Spleen (tissue), 11 donors: ENCODE measurements around the gene RAD9A. TPM values are rescaled to one million over a fixed set of nuclear protein-coding genes. Genes with fewer than 3 reads are reported as not detected.

ENCODE experiments used
- DNase-seq: peaks from one replicate; pipeline ENCODE4 v3.0.0-alpha.2; 2020
- H3K27ac ChIP-seq, 8 donors: fragments of 200-600 bp; sonication (generic) in 7 of 8; 1 replicate in 4 of 8; 2 replicates in 4 of 8; pipeline versions ENCODE4 v1.5.0 to v1.8.0; 2016 to 2021; ENCODE audit warnings: inconsistent platforms in 4 of 8, mild to moderate bottlenecking in 4 of 8, moderate library complexity in 1 of 8
- H3K27me3 ChIP-seq, 7 donors: fragments of 200-600 bp; sonication (generic) in 6 of 7; replicated peaks in 1 of 7; 1 replicate in 4 of 7; 2 replicates in 3 of 7; pipeline versions ENCODE4 v1.5.0 to v1.8.0; 2016 to 2021; ENCODE audit warnings: inconsistent platforms in 3 of 7, mild to moderate bottlenecking in 1 of 7
- H3K36me3 ChIP-seq, 6 donors: fragments of 200-600 bp; sonication (generic) in 5 of 6; 1 replicate in 4 of 6; 2 replicates in 2 of 6; pipeline versions ENCODE4 v1.5.0 to v1.8.0; 2016 to 2021; ENCODE audit warnings: inconsistent platforms in 2 of 6
- H3K4me1 ChIP-seq, 6 donors: fragments of 200-600 bp; sonication (generic) in 5 of 6; 1 replicate in 3 of 6; 2 replicates in 3 of 6; pipeline versions ENCODE4 v1.5.0 to v1.8.0; 2016 to 2021; ENCODE audit warnings: inconsistent platforms in 3 of 6
- H3K4me3 ChIP-seq, 8 donors: fragments of 200-600 bp; sonication (generic) in 7 of 8; 1 replicate in 4 of 8; 2 replicates in 4 of 8; pipeline versions ENCODE4 v1.5.0 to v1.8.0; 2016 to 2021; ENCODE audit warnings: inconsistent platforms in 4 of 8, mild to moderate bottlenecking in 4 of 8, moderate library complexity in 2 of 8
- H3K9me3 ChIP-seq, 8 donors: fragments of 200-600 bp; sonication (generic) in 7 of 8; 1 replicate in 4 of 8; 2 replicates in 4 of 8; pipeline versions ENCODE4 v1.5.0 to v1.8.0; 2016 to 2021; ENCODE audit warnings: inconsistent platforms in 4 of 8
- CTCF ChIP-seq, 11 experiments: fragments of 200-600 bp in 7 of 11; fragments of 450-650 bp in 4 of 11; sonication (generic) in 4 of 11; IDR thresholded peaks in 8 of 11; conservative IDR thresholded peaks in 3 of 11; 1 replicate in 7 of 11; 2 replicates in 4 of 11; pipeline versions ENCODE4 v1.4.0 to v1.8.0; 2016 to 2021; ENCODE audit warnings: antibody characterized with exemption in 11 of 11, inconsistent platforms in 4 of 11, mild to moderate bottlenecking in 1 of 11
- POLR2A ChIP-seq, 3 donors: fragments of 450-650 bp; IDR thresholded peaks; one replicate each; pipeline ENCODE4 v1.5.1; 2017; ENCODE audit warnings: antibody characterized with exemption in 3 of 3, mild to moderate bottlenecking in 1 of 3
- POLR2AphosphoS5 ChIP-seq, 3 donors: sonication (generic); formaldehyde crosslinking; IDR thresholded peaks; one replicate each; pipeline ENCODE4 v1.5.1; 2017; ENCODE audit warnings: antibody characterized with exemption in 3 of 3
- WGBS, 5 donors: extraction: QIAGEN DNeasy Blood & Tissue Kit in 3 of 5; methylation state at CpG; one replicate each; pipeline versions ENCODE4 v1.1.5 to v1.1.7; 2013 to 2018; 5-methylcytosine and 5-hydroxymethylcytosine counted together
- intact Hi-C: fragments of 100-400 bp; cut with DNase I; formaldehyde crosslinking; loops from one replicate; pipeline ENCODE4 v1.15.0; 2023; ENCODE audit warnings: low total_unique reads
- polyA plus RNA-seq, 3 donors: library from polyadenylated mRNA; stranded (reverse); fragments of 200-250 nt; gene quantifications; one replicate each; pipeline ENCODE4 v1.2.1, GENCODE V29; 2013
- total RNA-seq, 7 donors: library from RNA; depleted of rRNA in 3 of 7; stranded (reverse); fragments of >200 nt in 3 of 7; fragmentation: NEBNext Ultra II Directional in 4 of 7; extraction: Animal tissue kit (Norgen Biotek cat#: 25700) in 4 of 7; gene quantifications; one replicate each; pipeline versions ENCODE4 v1.1.0 to v1.2.1, GENCODE V29; 2016 to 2021
- donor health status: healthy with polysubstance abuse.
- donor health status: DM: no; HTN: no; CAD: no; lungs with moderate emphysema.
- donor health status: DM: no; HTN: no; CAD: no.
- donor health status: Bipolar disorder and iron deficiency.
- donor health status: healthy.
- donor health status: DM: no; HTN: no; CAD: no.
- donor health status: DM: yes; HTN: yes; CAD: no.

Gene RAD9A
- total and polyA plus RNA-seq, 10 donors: 18.2 to 44.8 (median 30.1) TPM

GRCh38 chr11:67371911-67372320 is 19.9 kb upstream of the RAD9A start:
- H3K27ac ChIP-seq: peak overlapping the region in 7 of 8 donors; percentile 87 to 96 (median 93)
- H3K27me3 ChIP-seq: peaks cover 0 to 18% (median 0%) of the 10 kb centered on the region in 7 donors
- WGBS, 5 donors: 13 to 24% (median 18%) methylated on average over 12 to 16 of the region's 16 CpGs
- peaks cover 47 to 87% (median 72%) of the 10 kb centered on the region in 6 donors for H3K4me1 ChIP-seq
- H3K9me3 ChIP-seq: no peaks in the 10 kb centered on the region
- peak overlapping the region; percentile 55 to 78 (median 62) for H3K4me3 ChIP-seq
- peak; percentile 83 for DNase-seq
- no peaks in the 10 kb centered on the region for H3K36me3 ChIP-seq
- intact Hi-C loops: no loop called here
- TF ChIP-seq CTCF (IDR thresholded peaks at IDR 0.05 in 8 of 11, conservative IDR thresholded peaks at IDR 0.05 in 3 of 11) (no peak), POLR2AphosphoS5 (IDR thresholded peaks at IDR 0.05) (no peak), POLR2A (IDR thresholded peaks at IDR 0.05) (no peak)

GRCh38 chr11:67372321-67372992 is 19.3 kb upstream of the RAD9A start:
- peak overlapping the region; percentile 85 to 96 (median 93) for H3K27ac ChIP-seq
- TF ChIP-seq POLR2AphosphoS5 (IDR thresholded peaks at IDR 0.05) (no peak), CTCF (IDR thresholded peaks at IDR 0.05 in 8 of 11, conservative IDR thresholded peaks at IDR 0.05 in 3 of 11) (no peak), POLR2A (IDR thresholded peaks at IDR 0.05) (no peak)
- H3K27me3 ChIP-seq: peaks cover 0 to 18% (median 0%) of the 10 kb centered on the region in 7 donors
- H3K4me3 ChIP-seq: peak overlapping the region; percentile 55 to 78 (median 62)
- H3K36me3 ChIP-seq: no peaks in the 10 kb centered on the region
- peaks cover 42 to 81% (median 66%) of the 10 kb centered on the region in 6 donors for H3K4me1 ChIP-seq
- WGBS, 5 donors: 0 to 2% (median 1%) methylated on average over 22 to 77 of the region's 78 CpGs
- no peaks in the 10 kb centered on the region for H3K9me3 ChIP-seq
- peak; percentile 87 for DNase-seq
- intact Hi-C loops: no loop called here

DNA sequence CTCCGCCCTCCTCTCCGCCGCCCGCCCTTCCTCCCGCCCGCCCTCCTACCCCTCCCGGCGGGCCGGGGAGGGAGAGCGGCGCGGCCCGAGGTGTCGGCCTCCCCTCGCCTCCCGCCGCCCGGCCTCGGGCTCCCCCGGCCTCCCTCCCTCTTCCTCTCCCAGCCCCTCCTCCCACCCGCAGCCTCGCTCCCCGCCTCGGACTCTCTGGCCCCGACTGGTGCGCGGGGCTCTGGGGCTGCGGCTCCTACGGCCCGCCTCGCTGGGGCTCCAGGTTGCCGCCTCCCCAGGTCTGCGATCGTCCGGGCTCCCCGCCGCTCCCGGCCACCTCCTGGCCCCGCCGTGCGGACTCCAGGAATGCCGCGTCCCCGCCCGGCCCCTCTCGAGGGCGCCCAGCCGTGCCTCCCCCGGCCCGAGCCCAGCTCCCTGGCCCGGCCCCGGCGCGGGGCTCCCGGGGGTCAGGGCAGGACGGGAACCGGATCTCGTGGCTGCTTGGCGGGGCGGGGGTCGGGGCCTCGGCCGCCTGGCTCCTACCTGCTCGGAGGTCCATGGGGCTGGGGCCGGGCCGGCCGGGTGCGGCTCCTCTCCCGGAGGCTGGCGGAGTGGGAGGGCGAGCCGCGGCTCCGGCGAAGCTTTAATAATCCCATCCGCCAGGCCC is 18.7 kb upstream of the RAD9A start, which contains the start of gene CLCF1:
Gene CLCF1, minus strand, starts transcription at position 606 of the 655 bp plus-strand sequence. Its CDS starts 59 bp downstream, at position 547.
- Histone ChIP-seq H3K4me3 (peak within 1 kb of the TSS; percentile 55 to 78 (median 62)), H3K27ac (peak within 1 kb of the TSS; percentile 85 to 96 (median 93)), H3K36me3 (no peaks in the 10 kb centered on the region), H3K27me3 (peaks cover 0 to 18% (median 0%) of the 10 kb centered on the region in 7 donors), H3K4me1 (peaks cover 38 to 75% (median 60%) of the 10 kb centered on the region in 6 donors), H3K9me3 (no peaks in the 10 kb centered on the region)
- intact Hi-C loops: no loop called here
- peak; percentile 91 for DNase-seq
- TF ChIP-seq CTCF (IDR thresholded peaks at IDR 0.05 in 8 of 11, conservative IDR thresholded peaks at IDR 0.05 in 3 of 11) (no peak), POLR2AphosphoS5 (IDR thresholded peaks at IDR 0.05) (peak; percentile 14 to 58 (median 33))
- 0 to 1% (median 1%) methylated on average over 35 to 76 of the region's 76 CpGs for WGBS, 5 donors
